Cardiac septum (tissue), 1 donor: ENCODE results near the gene RNH1. TPM values are rescaled to one million over a fixed set of nuclear protein-coding genes. Genes with fewer than 3 reads are reported as not detected.

Experiments
- DNase-seq: peaks from one replicate; pipeline ENCODE4 v3.0.0-alpha.2; 2020; ENCODE audit warnings: low spot score
- intact Hi-C: fragments of 100-400 bp; cut with DNase I; formaldehyde crosslinking; loops from one replicate; pipeline ENCODE4 v1.14.0; 2022
- total RNA-seq: library from RNA; stranded (reverse); fragmentation: NEBNext Ultra II Directional; extraction: Animal tissue kit (Norgen Biotek cat#: 25700); gene quantifications from one replicate; pipeline ENCODE4 v1.2.1, GENCODE V29; 2021
- donor health status: DM: no; HTN: no; CAD: no.

The RNH1 gene
- total RNA-seq, 1 donor from 2014 or later, result 158 TPM

GRCh38 chr11:465896-466530 is 41.0 kb downstream of the RNH1 start:
- intact Hi-C loops, result loop anchor here (5.0 kb wide), 1 partner anchor 36 kb away; no protein-coding TSS in a partner anchor
- DNase-seq, result no peak

GRCh38 chr11:464316-464715 is 42.7 kb downstream of the RNH1 start:
- intact Hi-C loops, result no loop called here

GRCh38 chr11:462107-462890 is 44.7 kb downstream of the RNH1 start:
- DNase-seq, result no peak
- intact Hi-C loops, result no loop called here

More at GRCh38 chr11:464316-464715, 42.7 kb downstream of the RNH1 start:
- no peak for DNase-seq

GRCh38 chr11:461626-462025 is 45.4 kb downstream of the RNH1 start:
- intact Hi-C loops, result no loop called here
- DNase-seq, result no peak

GRCh38 chr11:460331-461199 is 46.5 kb downstream of the RNH1 start:
- intact Hi-C loops, result no loop called here
- DNase-seq, result peak; percentile 87

GRCh38 chr11:459511-460220 is 47.4 kb downstream of the RNH1 start:
- intact Hi-C loops, result no loop called here
- DNase-seq, result no peak

- intact Hi-C loops, result no loop called here
- DNase-seq, result no peak
Observed at GRCh38 chr11:457111-457760, 49.8 kb downstream of the RNH1 start.

GRCh38 chr11:456533-456932 is 50.5 kb downstream of the RNH1 start:
- intact Hi-C loops, result no loop called here
- no peak for DNase-seq

- intact Hi-C loops, result no loop called here
- DNase-seq, result no peak
Observed at GRCh38 chr11:455566-456147, 51.4 kb downstream of the RNH1 start.

- intact Hi-C loops, result no loop called here
Observed at GRCh38 chr11:454801-455565, 52.1 kb downstream of the RNH1 start.

GRCh38 chr11:454043-454442 is 53.0 kb downstream of the RNH1 start:
- intact Hi-C loops, result no loop called here
- no peak for DNase-seq

More at GRCh38 chr11:454801-455565, 52.1 kb downstream of the RNH1 start:
- no peak for DNase-seq

- intact Hi-C loops, result no loop called here
- no peak for DNase-seq
Observed at GRCh38 chr11:453564-453963, 53.5 kb downstream of the RNH1 start.

GRCh38 chr11:452916-453527 is 54.0 kb downstream of the RNH1 start:
- intact Hi-C loops, result no loop called here
- DNase-seq, result no peak

- DNase-seq, result no peak
- intact Hi-C loops, result no loop called here
Observed at GRCh38 chr11:452203-452744, 54.8 kb downstream of the RNH1 start.

- intact Hi-C loops, result loop anchor here (2.0 kb wide), 1 partner anchor 55 kb away; the partner anchor contains the start of gene RNH1
- no peak for DNase-seq
Observed at GRCh38 chr11:451738-452137, 55.3 kb downstream of the RNH1 start.

GRCh38 chr11:450809-451451 is 56.1 kb downstream of the RNH1 start:
- intact Hi-C loops, result loop anchor here (1.0 to 2.0 kb wide), 2 partner anchors 56 to 243 kb away; partner anchors contain the start of gene RNH1

More at GRCh38 chr11:450809-451451, 56.1 kb downstream of the RNH1 start:
- no peak for DNase-seq
